NCI-H1092 (cell line): ENCODE measurements around the gene SCYGR7.
"Not testable (repeated sequence)": the region's sequence is repeated elsewhere in the genome, so short reads cannot be mapped to it uniquely, and the experiment has no call there.

Source experiments
- DNase-seq: peaks from one replicate; lab custom pipeline; 2025; lab: John Stamatoyannopoulos, UW

Gene SCYGR7

GRCh38 chr2:227728035-227728434, at the start of gene SCYGR7:
TSS of gene SCYGR7 (plus strand) at chr2:227728335. CDS start at chr2:227728335, 0 bp downstream.
- DNase-seq, result no peak

GRCh38 chr2:227684258-227684657, 43.9 kb upstream of the SCYGR7 start:
- no peak for DNase-seq

- DNase-seq, result no peak
Measured at GRCh38 chr2:227687189-227687588, 40.9 kb upstream of the SCYGR7 start.

- DNase-seq, result no peak
Measured at GRCh38 chr2:227696990-227697679, 31.0 kb upstream of the SCYGR7 start.

- no peak for DNase-seq
Measured at GRCh38 chr2:227701556-227701955, 26.6 kb upstream of the SCYGR7 start.

GRCh38 chr2:227703280-227703732, 24.8 kb upstream of the SCYGR7 start:
- no peak for DNase-seq

- DNase-seq, result no peak
Measured at GRCh38 chr2:227703961-227704360, 24.2 kb upstream of the SCYGR7 start.

- DNase-seq, result no peak
Measured at GRCh38 chr2:227706859-227707258, 21.3 kb upstream of the SCYGR7 start.

GRCh38 chr2:227707390-227707789, 20.7 kb upstream of the SCYGR7 start:
- no peak for DNase-seq

- DNase-seq, result no peak
Measured at GRCh38 chr2:227710986-227711385, 17.1 kb upstream of the SCYGR7 start.

- DNase-seq, result no peak
Measured at GRCh38 chr2:227713291-227713690, 14.8 kb upstream of the SCYGR7 start.

GRCh38 chr2:227716501-227716900, 11.6 kb upstream of the SCYGR7 start:
- no peak for DNase-seq

GRCh38 chr2:227717687-227718567, 10.2 kb upstream of the SCYGR7 start, which contains the start of gene SLC19A3:
TSS of gene SLC19A3 (minus strand) at chr2:227718028. CDS start at chr2:227702318, 15,710 bp downstream.
- DNase-seq, result peak; percentile 1

GRCh38 chr2:227719641-227720040, 8.5 kb upstream of the SCYGR7 start:
- DNase-seq, result no peak

- no peak for DNase-seq
Measured at GRCh38 chr2:227720680-227721079, 7.5 kb upstream of the SCYGR7 start.

- DNase-seq, result not testable (repeated sequence)
Measured at GRCh38 chr2:227722821-227723220, 5.3 kb upstream of the SCYGR7 start.

- no peak for DNase-seq
Measured at GRCh38 chr2:227724394-227725039, 3.6 kb upstream of the SCYGR7 start, which contains the start of gene SCYGR6. TSS of gene SCYGR6 (minus strand) at chr2:227724757. CDS start at chr2:227724757, 0 bp downstream.

- no peak for DNase-seq
Measured at GRCh38 chr2:227739351-227739750, 11.2 kb downstream of the SCYGR7 start.

GRCh38 chr2:227740705-227741104, 12.6 kb downstream of the SCYGR7 start:
- not testable (repeated sequence) for DNase-seq

- no peak for DNase-seq
Measured at GRCh38 chr2:227745594-227745993, 17.5 kb downstream of the SCYGR7 start, which contains the start of gene SCYGR8. TSS of gene SCYGR8 (plus strand) at chr2:227745894. CDS start at chr2:227745894, 0 bp downstream.

- no peak for DNase-seq
Measured at GRCh38 chr2:227748079-227748478, 19.9 kb downstream of the SCYGR7 start.

- DNase-seq, result not testable (repeated sequence)
Measured at GRCh38 chr2:227756261-227756660, 28.1 kb downstream of the SCYGR7 start.
